Choroid plexus epithelial cell (primary cell): Measurements from ENCODE around the gene PSMG4.

ENCODE experiments used
- DNase-seq: peaks from one replicate; pipeline ENCODE4 v3.0.0-alpha.2; 2010; ENCODE audit warnings: low read depth
- H3K4me3 ChIP-seq: 2 replicates; pipeline ENCODE4 v1.5.1; 2011; ENCODE audit warnings: low read depth, mild to moderate bottlenecking, control low read depth, low read length, moderate library complexity
- CTCF ChIP-seq: conservative IDR thresholded peaks from 2 replicates; pipeline ENCODE4 v1.5.1; 2011; ENCODE audit warnings: low read depth, mild to moderate bottlenecking, control low read depth, inconsistent platforms, low read length, moderate library complexity

Gene PSMG4

DNA sequence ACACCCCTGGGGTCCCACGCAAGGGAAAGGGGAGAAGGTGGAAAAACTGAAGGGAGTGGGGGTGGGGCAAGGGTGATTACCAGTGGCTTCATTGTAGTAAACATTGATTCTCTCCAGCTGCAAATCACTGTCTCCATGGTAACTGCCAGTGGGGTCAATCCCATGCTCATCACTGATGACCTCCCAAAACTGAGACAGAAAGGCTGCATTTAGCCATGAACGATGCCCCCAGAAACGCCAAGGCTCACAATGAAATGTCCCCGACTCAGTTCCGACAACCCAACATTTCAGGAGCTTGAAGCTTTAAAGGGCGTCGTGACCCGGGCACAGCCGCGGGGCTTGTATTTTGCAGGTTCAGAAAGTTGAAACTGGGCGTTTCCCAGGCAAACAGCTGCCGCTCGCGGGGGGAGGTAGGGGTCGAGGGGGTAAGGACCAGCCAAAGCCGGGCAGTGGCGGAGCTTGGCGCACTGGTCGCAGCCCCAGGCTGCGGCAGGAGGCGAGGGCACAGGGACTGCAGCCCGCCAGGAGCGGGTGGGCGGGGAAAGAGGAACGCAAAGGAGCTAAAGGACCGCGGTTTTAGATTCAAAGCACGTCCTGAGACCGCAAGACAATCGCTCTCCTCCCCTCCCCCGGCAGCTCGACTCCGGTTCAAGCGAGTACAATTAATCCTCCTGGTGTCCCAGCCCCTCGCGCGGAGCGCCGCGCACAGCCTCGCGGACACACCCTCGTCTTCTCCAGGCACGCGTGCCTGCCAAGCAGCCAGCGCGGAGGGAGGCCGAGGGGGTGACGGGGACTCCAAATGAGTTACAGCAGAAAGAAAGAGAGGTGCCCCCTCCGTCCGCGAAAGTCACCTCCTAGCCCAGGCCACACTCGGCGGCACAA, 32.0 kb upstream of the PSMG4 start:
- no peak for TF ChIP-seq CTCF
- no peak for DNase-seq
- peak overlapping the region; percentile 43 for H3K4me3 ChIP-seq

DNA sequence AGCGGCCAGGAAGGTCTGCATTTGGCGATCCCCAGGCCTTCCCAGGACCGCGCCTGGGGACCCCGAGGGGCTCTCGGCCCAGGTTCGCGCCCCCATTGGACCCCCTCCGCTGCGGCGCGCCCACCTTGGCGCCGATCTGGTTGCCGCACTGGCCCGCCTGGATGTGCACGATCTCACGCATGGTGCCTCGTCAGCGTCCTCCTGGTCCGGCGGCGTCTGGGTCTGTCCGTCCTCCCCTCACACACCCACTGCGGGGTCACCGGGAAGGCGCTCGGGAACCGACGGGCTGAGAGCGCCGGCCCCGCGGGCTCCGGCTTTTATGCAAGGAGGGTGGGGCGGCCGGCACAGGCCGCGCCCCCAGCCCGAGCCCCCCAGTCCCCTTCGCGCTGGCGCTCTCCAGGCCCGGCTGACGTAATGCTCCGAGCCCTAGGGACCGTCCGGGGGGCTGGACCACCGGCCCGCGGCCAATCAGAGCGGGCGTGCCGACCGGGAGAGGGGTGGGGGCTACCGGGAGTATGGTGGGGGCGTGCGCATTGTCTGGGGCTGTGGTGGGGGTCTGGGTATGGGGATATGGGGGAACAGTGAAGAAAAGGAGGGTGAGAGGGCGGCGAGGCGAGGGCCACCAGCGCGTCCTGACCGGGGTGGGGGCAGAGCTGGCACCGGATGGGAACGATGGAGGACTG, 31.2 kb upstream of the PSMG4 start, which contains the start of gene TUBB2B:
Gene TUBB2B, minus strand, starts transcription at position 291 of the 683 bp plus-strand sequence. Its CDS starts 110 bp downstream, at position 181.
- no peak for TF ChIP-seq CTCF
- H3K4me3 ChIP-seq = peak within 1 kb of the TSS; percentile 43
- no peak for DNase-seq

DNA sequence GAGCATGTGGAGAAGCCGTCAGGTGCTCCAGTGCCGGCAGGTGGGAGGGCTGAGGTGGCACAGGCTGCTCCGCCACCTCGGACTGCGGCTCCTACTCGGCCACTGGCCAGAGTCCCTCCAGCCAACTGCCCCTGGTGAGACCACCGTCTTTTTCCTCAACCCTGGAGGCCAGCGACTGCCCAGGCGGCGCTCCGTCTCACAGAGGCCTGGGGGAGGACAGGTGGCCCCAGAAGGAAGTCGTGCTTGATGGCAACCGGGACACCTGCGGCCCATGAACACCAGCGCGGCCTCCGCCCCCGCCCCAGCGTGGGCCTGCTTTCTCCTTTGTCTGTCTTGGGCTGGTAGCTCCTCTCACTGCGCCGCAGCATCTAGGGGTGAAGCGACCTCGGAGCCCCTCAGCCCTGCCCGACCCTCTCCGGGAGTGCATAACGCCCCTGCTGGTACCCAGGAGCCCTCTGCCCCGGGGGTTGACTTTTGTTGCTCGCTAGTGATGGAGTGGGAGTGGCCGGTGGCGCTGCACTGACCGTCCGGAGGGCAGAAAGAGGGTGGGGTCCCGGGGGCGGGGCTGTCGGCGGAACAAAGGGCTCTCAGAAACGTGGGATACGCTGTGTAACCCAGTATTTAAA, 30.6 kb upstream of the PSMG4 start:
- H3K4me3 ChIP-seq = no peak overlapping the region
- DNase-seq = no peak
- TF ChIP-seq CTCF = no peak

DNA sequence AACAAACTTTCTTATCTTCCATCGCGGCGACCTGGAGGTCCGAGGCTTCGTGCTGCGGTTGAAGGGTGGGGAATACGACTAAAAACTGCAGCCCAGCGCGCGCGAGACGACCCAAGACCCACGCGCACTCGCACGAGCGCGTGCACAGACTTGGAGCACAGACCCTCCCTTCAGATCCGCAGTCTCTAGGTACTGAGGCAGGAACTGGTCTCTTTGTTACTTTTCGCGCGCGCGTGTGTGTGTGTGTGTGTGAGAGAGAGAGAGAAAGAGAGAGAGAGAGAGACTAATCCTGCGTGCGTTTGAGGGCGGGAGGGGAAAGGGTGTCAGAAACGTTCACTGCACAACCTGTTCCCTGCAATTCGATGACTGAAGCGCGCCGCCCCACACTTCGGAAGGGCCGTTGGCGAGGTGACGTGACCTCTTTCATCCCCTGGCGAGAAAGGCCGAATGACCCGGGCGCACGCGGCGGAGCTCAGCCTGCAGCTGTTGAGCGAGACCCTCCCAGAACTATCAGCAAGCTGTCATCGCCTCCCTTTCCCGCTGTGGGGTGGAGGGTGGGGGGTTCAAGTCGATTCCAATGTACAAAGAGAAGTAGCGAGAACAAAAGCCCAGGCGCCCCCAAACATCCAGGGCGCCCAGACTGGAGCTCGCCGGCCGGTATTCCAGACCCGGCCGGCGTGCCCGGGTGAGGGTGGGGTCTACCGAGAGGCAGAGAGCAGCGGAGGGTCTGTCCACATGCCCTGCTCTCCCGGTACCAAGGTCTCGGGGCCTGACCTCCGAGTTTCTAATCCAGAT, 29.8 kb upstream of the PSMG4 start:
- TF ChIP-seq CTCF = no peak
- DNase-seq = peak; percentile 39
- peak overlapping the region; percentile 26 for H3K4me3 ChIP-seq

GRCh38 chr6:3229566-3230178, 29.1 kb upstream of the PSMG4 start:
- no peak for DNase-seq
- no peak overlapping the region for H3K4me3 ChIP-seq
- no peak for TF ChIP-seq CTCF

DNA sequence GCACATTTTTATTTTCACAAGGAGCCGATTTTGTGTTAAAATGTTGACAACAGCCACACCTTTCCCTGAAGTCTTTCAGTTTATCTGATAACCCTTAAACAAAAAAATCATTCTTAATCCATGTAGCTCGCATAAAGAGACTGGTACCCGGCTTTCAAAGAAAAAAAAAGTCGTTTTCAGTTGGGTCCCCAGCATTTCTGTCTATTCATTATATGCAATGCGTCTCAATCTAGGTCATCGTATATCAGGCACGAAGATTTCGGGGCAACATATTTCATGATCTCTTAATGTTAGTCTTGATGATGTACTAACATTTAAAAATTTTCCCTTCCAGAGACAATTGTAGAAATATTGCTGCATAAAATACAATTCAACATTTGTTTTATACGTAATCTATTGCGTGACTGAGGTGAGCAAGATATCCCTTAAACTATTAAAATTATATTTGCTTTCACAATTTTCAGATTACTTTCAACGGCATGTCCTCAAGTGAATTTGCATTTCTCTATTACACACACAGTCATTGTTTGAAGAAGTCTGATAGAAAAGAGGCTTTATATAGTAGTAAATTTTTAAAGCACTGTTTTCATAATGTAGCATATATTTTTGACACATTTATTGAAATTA, 28.4 kb upstream of the PSMG4 start:
- no peak for TF ChIP-seq CTCF
- no peak overlapping the region for H3K4me3 ChIP-seq
- no peak for DNase-seq
